ENCODE measurements around the gene HAVCR1.
A peak's percentile ranks its signal among the peaks of the same experiment; 100 is the strongest.
"Not testable (repeated sequence)": the region's sequence is repeated elsewhere in the genome, so short reads cannot be mapped to it uniquely, and the experiment has no call there.

Gene HAVCR1

GRCh38 chr5:157059093-157059539 is at the start of gene HAVCR1:
Gene HAVCR1, minus strand, starts transcription at chr5:157059116. Its CDS starts 1,173 bp downstream, at chr5:157057943.
- no peak for DNase-seq (ENCODE audit: low read depth)
- no peak within 1 kb of the TSS for H3K4me3 ChIP-seq (ENCODE audit: low read depth, low read length)

- H3K4me3 ChIP-seq (ENCODE audit: low read depth, low read length) = no peak overlapping the region
- no peak for DNase-seq (ENCODE audit: low read depth)
These were observed 48.6 kb upstream of the HAVCR1 start for GRCh38 chr5:157107508-157107907.

- no peak for DNase-seq (ENCODE audit: low read depth)
- no peak overlapping the region for H3K4me3 ChIP-seq (ENCODE audit: low read depth, low read length)
These were observed 47.9 kb upstream of the HAVCR1 start for GRCh38 chr5:157106630-157107461.

DNA sequence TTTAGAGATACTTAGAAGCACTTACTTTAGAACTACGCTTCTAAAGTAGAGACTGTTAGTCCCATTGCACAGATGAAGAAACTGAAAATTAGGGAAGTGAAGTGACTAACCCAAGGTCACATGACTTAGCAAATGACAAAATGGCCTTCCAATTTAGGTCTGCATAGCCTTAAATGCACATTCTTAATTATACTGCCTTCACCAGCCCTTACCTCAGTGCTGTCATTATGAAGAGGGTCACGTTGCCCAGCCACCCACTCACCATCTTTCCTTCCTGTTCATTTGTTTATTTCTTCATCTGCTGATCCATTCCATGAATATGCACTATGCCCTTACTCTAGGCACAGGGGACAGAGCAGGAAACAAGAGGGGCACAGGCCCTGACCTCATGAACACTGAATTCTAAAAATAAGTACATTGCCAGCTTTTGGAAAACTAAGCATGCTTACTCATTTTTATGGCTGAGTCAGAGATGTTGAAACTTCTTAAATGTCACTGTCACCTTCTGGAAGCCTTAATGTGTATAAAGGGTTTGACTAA is 41.3 kb upstream of the HAVCR1 start:
- DNase-seq (ENCODE audit: low read depth) = peak; percentile 36
- no peak overlapping the region for H3K4me3 ChIP-seq (ENCODE audit: low read depth, low read length)

DNA sequence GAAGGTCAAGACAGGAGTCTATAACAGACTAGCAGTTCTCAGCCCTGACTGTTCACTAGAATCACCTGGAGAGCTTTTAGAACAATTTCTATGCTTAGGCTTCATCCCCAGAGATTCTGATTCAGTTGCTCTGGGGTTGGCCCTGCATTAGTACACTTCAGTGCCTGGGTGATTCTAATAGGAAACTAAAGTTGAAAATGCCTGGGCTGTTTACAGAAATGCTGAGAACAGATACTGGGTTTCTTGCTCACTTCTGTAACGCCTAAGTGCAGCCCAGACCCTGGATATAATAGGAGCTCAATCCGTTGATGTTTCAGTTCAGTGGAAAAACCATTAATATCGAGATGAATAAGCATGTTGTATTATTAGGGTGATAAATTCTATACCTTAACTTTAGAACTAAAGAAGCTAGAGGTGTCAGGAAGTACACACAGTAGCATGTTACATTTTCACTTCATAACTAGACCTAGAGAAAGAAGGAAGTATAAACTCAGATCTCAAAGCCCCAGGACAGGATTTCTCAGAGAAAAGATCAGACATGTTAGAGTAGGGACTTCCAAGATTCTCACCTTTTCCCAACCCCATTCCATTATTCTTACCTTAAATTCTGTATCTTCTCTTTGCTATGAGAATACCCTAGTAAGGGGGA is 29.6 kb upstream of the HAVCR1 start:
- no peak for DNase-seq (ENCODE audit: low read depth)
- H3K4me3 ChIP-seq (ENCODE audit: low read depth, low read length) = no peak overlapping the region

DNA sequence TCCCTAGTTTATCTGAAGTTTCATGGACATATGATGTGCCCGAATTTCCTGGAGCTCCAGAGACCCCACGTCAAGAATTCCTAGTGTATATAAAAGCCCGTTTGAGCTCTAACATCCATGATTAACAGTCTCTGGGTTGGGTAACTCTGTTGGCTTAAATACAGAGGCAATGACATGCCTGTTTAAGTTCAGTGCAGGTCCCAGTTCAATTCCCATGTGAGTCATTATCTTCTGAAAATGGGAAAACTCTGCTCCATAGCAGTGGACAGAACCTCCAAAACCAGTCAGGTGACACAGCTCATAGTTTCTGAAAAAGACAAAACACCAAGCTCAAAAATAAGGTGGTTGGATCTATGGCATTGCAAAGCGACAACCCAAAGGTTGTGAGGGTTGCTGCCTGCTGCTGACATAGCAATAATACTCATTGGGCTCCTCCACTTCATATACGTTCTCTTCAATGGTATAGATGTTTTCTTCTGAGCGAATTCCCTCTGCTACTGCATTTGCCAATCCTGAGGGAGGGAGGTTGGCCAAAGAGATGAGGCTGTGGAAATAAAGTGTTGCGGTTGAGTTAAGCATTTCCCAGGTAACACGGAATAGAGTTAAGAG is 27.9 kb upstream of the HAVCR1 start:
- H3K4me3 ChIP-seq (ENCODE audit: low read depth, low read length) = no peak overlapping the region
- DNase-seq (ENCODE audit: low read depth) = no peak

DNA sequence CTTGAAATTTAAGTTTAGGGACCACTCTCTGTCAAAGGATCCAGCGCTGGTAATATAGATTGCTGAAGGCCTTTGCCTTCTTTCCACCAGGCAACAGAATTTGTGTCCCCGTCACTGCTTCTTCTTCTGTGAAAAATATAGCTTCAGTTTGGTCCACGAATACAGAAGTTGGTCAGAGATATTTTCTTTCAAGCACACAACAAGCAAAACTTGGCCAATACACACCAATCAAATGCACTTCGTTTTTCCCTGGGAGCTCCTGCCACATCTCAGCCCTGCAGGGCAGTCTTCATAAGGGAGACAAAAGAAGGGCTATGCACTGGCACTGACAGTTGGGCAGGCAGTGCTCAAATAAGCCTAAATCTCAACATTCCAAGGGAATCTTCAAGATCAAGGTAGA is 27.0 kb upstream of the HAVCR1 start:
- no peak for DNase-seq (ENCODE audit: low read depth)
- no peak overlapping the region for H3K4me3 ChIP-seq (ENCODE audit: low read depth, low read length)

GRCh38 chr5:157080286-157080685 is 21.4 kb upstream of the HAVCR1 start:
- no peak overlapping the region for H3K4me3 ChIP-seq (ENCODE audit: low read depth, low read length)
- DNase-seq (ENCODE audit: low read depth) = no peak

- DNase-seq (ENCODE audit: low read depth) = peak; percentile 23
- no peak overlapping the region for H3K4me3 ChIP-seq (ENCODE audit: low read depth, low read length)
These were observed 17.6 kb upstream of the HAVCR1 start for GRCh38 chr5:157076558-157076957.

DNA sequence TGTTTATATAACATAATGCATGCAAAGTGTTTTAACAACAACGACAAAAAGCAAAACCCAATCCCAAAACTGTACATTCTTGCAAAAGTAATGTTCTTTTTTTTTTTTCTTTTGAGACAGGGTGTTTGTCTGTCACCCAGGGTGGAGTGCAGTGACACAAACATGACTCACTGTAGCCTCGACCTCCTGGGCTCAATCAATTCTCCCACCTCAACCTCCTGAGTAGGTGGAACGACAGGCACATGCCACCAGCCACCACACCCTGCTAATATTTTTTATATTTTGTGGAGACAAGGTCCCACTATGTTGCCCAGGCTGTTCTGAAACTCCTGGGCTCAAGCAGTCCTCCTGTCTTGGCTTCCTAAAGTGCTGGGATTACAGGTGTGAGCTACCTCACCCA is 13.6 kb upstream of the HAVCR1 start:
- no peak for DNase-seq (ENCODE audit: low read depth)

GRCh38 chr5:157069949-157070348 is 11.0 kb upstream of the HAVCR1 start:
- no peak for DNase-seq (ENCODE audit: low read depth)
- H3K4me3 ChIP-seq (ENCODE audit: low read depth, low read length) = no peak overlapping the region

More for the DNA sequence above, 13.6 kb upstream of the HAVCR1 start:
- H3K4me3 ChIP-seq (ENCODE audit: low read depth, low read length) = no peak overlapping the region

DNA sequence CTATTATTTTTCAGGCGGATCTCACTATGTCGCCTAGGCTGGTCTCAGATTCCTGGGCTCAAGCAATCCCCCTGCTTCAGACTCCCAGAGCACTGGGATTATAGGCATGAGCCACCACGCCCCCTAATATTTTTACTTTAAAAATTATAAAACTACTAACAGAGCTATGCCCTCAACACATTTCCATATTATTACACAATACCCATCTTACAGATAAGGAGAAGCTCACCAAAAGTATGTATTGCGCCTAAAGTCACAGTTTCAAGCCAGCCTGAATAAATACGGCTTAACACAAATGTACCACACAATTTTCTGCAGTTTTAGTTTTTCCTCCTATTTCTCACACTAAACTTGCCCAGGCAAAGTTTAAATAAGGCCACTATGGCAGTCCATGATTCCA is 9.9 kb upstream of the HAVCR1 start:
- H3K4me3 ChIP-seq (ENCODE audit: low read depth, low read length) = no peak overlapping the region
- no peak for DNase-seq (ENCODE audit: low read depth)

- no peak for DNase-seq (ENCODE audit: low read depth)
- H3K4me3 ChIP-seq (ENCODE audit: low read depth, low read length) = no peak overlapping the region
These were observed 9.4 kb upstream of the HAVCR1 start for GRCh38 chr5:157068339-157068738.

DNA sequence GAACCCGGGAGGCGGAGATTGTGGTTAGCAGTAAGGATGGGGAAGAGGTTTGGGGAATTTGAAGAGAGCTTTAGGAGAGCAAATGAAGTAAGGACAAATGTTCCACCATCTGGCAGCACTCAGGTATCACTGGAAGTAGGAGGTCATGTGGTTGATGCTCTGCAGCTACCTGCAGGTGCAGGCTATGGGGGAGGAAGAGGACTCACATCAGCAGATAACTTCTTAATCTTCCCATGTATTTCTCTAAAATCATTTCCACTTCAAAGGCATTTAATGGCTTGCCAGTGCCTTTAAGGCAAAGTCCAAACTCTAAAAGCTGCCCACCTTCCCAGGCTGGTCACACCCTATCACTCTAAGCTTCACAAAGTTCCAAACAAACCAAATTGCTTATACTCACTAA is 8.1 kb upstream of the HAVCR1 start:
- H3K4me3 ChIP-seq (ENCODE audit: low read depth, low read length) = no peak overlapping the region
- no peak for DNase-seq (ENCODE audit: low read depth)

DNA sequence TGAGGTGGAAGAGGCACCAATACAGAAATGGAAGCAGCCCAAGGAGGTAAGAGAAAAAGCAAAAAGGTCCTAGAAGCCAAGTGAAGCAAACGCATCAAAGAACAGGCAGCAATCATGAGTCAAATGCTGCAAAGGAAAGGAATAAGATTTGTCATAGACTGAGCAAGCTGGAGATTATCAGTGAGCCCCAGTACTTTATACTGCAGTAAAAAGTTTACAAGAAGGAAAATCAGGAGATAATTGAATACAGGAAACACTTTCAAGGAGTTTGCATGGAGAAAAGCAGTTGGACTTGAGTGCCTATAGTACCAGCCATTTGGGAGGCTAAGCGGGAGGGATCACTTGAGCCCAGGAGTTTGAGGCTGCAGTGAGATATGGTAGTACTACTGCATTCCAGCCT is 7.2 kb upstream of the HAVCR1 start:
- DNase-seq (ENCODE audit: low read depth) = no peak
- H3K4me3 ChIP-seq (ENCODE audit: low read depth, low read length) = no peak overlapping the region

GRCh38 chr5:157063776-157064430 is 5.0 kb upstream of the HAVCR1 start:
- DNase-seq (ENCODE audit: low read depth) = no peak
- no peak overlapping the region for H3K4me3 ChIP-seq (ENCODE audit: low read depth, low read length)

GRCh38 chr5:157059891-157060290 is 975 bp upstream of the HAVCR1 start:
- DNase-seq (ENCODE audit: low read depth) = no peak
- no peak overlapping the region for H3K4me3 ChIP-seq (ENCODE audit: low read depth, low read length)

GRCh38 chr5:157057459-157058370 is 1.2 kb downstream of the HAVCR1 start:
- no peak overlapping the region for H3K4me3 ChIP-seq (ENCODE audit: low read depth, low read length)
- no peak for DNase-seq (ENCODE audit: low read depth)

DNA sequence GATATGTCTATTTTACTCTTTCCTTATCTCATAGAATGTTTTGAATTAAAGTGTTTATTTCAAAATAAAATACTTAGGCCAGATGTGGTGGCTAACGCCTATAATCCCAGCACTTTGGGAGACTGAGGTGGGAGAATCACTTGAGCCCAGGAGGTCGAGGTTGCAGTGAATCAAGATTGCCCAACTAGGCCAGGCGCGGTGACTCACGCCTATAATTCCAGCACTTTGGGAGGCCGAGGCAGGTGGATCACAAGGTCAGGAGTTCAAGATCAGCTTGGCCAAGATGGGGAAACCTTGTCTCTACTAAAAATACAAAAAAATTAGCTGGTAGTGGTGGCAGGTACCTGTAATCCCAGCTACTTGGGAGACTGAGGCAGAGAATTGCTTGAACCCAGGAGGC is 2.1 kb downstream of the HAVCR1 start:
- H3K4me3 ChIP-seq (ENCODE audit: low read depth, low read length); DNase-seq (ENCODE audit: low read depth): not testable (repeated sequence)

Data from skeletal muscle cell (primary cell).